HepG2 (cell line): ENCODE measurements around the gene TBCCD1. TPM values are rescaled to one million over a fixed set of nuclear protein-coding genes. Genes with fewer than 3 reads are reported as not detected.

ENCODE experiments used
- ATAC-seq: fragments of 200-7000 bp; cut with Tn5 transposase; 3 replicates; pipeline ENCODE4 v1.9.1; 2020; ENCODE audit warnings: mild to moderate bottlenecking, moderate library complexity
- BruUV-seq: library from RNA; stranded (reverse); fragments of 400-500 nt; replicated peaks from 2 replicates; lab custom pipeline; 2021; lab: Mats Ljungman, UMichigan
- CTCF ChIA-PET: fragments of 300-600 bp; formaldehyde crosslinking; extraction: SDS; loops from one replicate; lab custom pipeline; 2021; ENCODE audit warnings: low total read pairs, inconsistent platforms, low intra/inter-chr PET ratio; lab: Yijun Ruan, JAX
- POLR2A ChIA-PET: fragments of 350-600 bp; sonication (Branson Sonifier 250); formaldehyde crosslinking; loops from one replicate; lab custom pipeline; 2020; ENCODE audit warnings: antibody characterized with exemption, inconsistent platforms; lab: Yijun Ruan, JAX
- DNase-seq: peaks from one replicate; pipeline ENCODE4 v3.0.0-alpha.2; 2015; ENCODE audit warnings: low spot score
- FAIRE-seq: peaks from 3 replicates; lab custom pipeline; 2011; peaks lifted over from hg19 to GRCh38; lab: Jason Lieb, UNC
- H2AFZ ChIP-seq: one replicate; pipeline ENCODE4 v1.6.1; 2011; ENCODE audit warnings: low read length, inconsistent platforms
- H3K27ac ChIP-seq: fragments of 300-600 bp; 3 replicates; pipeline ENCODE4 v1.8.0; 2011; ENCODE audit warnings: mixed run types, mild to moderate bottlenecking, mixed read lengths, low read length, inconsistent platforms; ENCODE audit not compliant: insufficient read depth; ENCODE audit errors: extremely low read length
- H3K27me3 ChIP-seq, 2 experiments: fragments of 200-600 bp in 1 of 2; 2 replicates in 1 of 2; 3 replicates in 1 of 2; pipeline versions ENCODE4 v1.6.0 to v1.8.0; 2011; ENCODE audit warnings: low read length in 2 of 2, mild to moderate bottlenecking in 2 of 2, moderate library complexity in 2 of 2, inconsistent platforms in 1 of 2; ENCODE audit not compliant: insufficient read depth in 2 of 2, control insufficient read depth in 1 of 2
- H3K36me3 ChIP-seq, 2 experiments: fragments of 200-600 bp in 1 of 2; replicated peaks in 1 of 2; 2 replicates in 1 of 2; 3 replicates in 1 of 2; pipeline versions ENCODE4 v1.5.1 to v1.8.0; 2011; ENCODE audit warnings: low read length in 2 of 2, inconsistent platforms in 1 of 2; ENCODE audit not compliant: insufficient read depth in 2 of 2, control insufficient read depth in 1 of 2
- H3K4me1 ChIP-seq: 2 replicates; pipeline ENCODE4 v1.5.1; 2012; ENCODE audit warnings: low read length, inconsistent platforms; ENCODE audit not compliant: insufficient read depth
- H3K4me2 ChIP-seq: 2 replicates; pipeline ENCODE4 v1.6.0; 2011; ENCODE audit warnings: low read depth, low read length, inconsistent platforms
- H3K4me3 ChIP-seq, 3 experiments: fragments of 200-600 bp in 1 of 3; sonication (generic), shearing (Covaris generic) in 1 of 3; replicated peaks in 1 of 3; 2 replicates each; pipeline ENCODE4 v1.5.1; 2011 to 2016; ENCODE audit warnings: low read length in 3 of 3, inconsistent platforms in 2 of 3, low read depth in 2 of 3, mild to moderate bottlenecking in 2 of 3, control low read depth in 1 of 3, mixed read lengths in 1 of 3; ENCODE audit not compliant: insufficient read depth in 1 of 3
- H3K79me2 ChIP-seq: one replicate; pipeline ENCODE4 v1.6.1; 2011; ENCODE audit warnings: low read length, inconsistent platforms; ENCODE audit not compliant: insufficient read depth
- H3K9ac ChIP-seq: 2 replicates; pipeline ENCODE4 v1.6.0; 2011; ENCODE audit warnings: mild to moderate bottlenecking, low read depth, low read length, inconsistent platforms; ENCODE audit not compliant: insufficient read depth
- H3K9me3 ChIP-seq: 2 replicates; pipeline ENCODE4 v1.5.1; 2012; ENCODE audit warnings: mild to moderate bottlenecking, low read length
- H4K20me1 ChIP-seq: 2 replicates; pipeline ENCODE4 v1.6.0; 2011; ENCODE audit warnings: inconsistent platforms, mild to moderate bottlenecking, low read length, moderate library complexity; ENCODE audit not compliant: insufficient read depth
- BCL6 ChIP-seq: IDR thresholded peaks from 2 replicates; pipeline ENCODE4 v1.6.1; 2016; ENCODE audit warnings: missing genetic modification reagents, missing compliant biosample characterization
- CHD4 ChIP-seq: fragments of 200-600 bp; sonication (generic); IDR thresholded peaks from 2 replicates; pipeline ENCODE4 v1.7.0; 2017; ENCODE audit warnings: mild to moderate bottlenecking, low read length, borderline replicate concordance
- HES4 ChIP-seq: sonication (generic); formaldehyde crosslinking; IDR thresholded peaks from 2 replicates; pipeline ENCODE4 v1.9.0; 2021; ENCODE audit warnings: mild to moderate bottlenecking, missing genetic modification reagents, borderline replicate concordance
- HNF4A ChIP-seq: sonication (generic); formaldehyde crosslinking; IDR thresholded peaks from 2 replicates; pipeline ENCODE4 v1.4.0; 2020; ENCODE audit warnings: missing genetic modification reagents
- IRF2 ChIP-seq: IDR thresholded peaks from 2 replicates; pipeline ENCODE4 v1.6.1; 2018; ENCODE audit warnings: missing genetic modification reagents, missing compliant biosample characterization
- KLF16 ChIP-seq, 2 experiments: sonication (generic) in 1 of 2; formaldehyde crosslinking in 1 of 2; IDR thresholded peaks; 2 replicates each; pipeline versions ENCODE4 v1.6.1 to v1.8.0; 2016 to 2023; ENCODE audit warnings: missing genetic modification reagents in 2 of 2, missing compliant biosample characterization in 1 of 2
- MED1 ChIP-seq: sonication (generic); formaldehyde crosslinking; IDR thresholded peaks from 2 replicates; pipeline ENCODE4 v1.4.0; 2020; ENCODE audit warnings: missing genetic modification reagents
- MEIS2 ChIP-seq: sonication (generic); formaldehyde crosslinking; IDR thresholded peaks from 2 replicates; pipeline ENCODE4 v1.9.0; 2021; ENCODE audit warnings: mild to moderate bottlenecking, missing genetic modification reagents
- RBM39 ChIP-seq: fragments of 200-400 bp; formaldehyde crosslinking; IDR thresholded peaks from one replicate; pipeline ENCODE4 v1.6.1; 2018; ENCODE audit warnings: antibody characterized with exemption, mild to moderate bottlenecking, low read depth, low read length; ENCODE audit not compliant: poor library complexity, severe bottlenecking
- TBP ChIP-seq: sonication (generic); formaldehyde crosslinking; IDR thresholded peaks from 2 replicates; pipeline ENCODE4 v1.5.0; 2020; ENCODE audit warnings: missing genetic modification reagents
- TERF1 ChIP-seq: sonication (generic); formaldehyde crosslinking; IDR thresholded peaks from 2 replicates; pipeline ENCODE4 v1.8.0; 2022; ENCODE audit warnings: mild to moderate bottlenecking, missing genetic modification reagents, moderate library complexity
- ZNF280D ChIP-seq: sonication (generic); formaldehyde crosslinking; IDR thresholded peaks from 2 replicates; pipeline ENCODE4 v1.5.1; 2020; ENCODE audit warnings: mild to moderate bottlenecking, missing genetic modification reagents
- ZSCAN21 ChIP-seq: sonication (generic); formaldehyde crosslinking; IDR thresholded peaks from 2 replicates; pipeline ENCODE4 v1.8.0; 2022; ENCODE audit warnings: mild to moderate bottlenecking, missing genetic modification reagents, moderate library complexity, borderline replicate concordance
- WGBS: methylation state at CpG from one replicate; pipeline ENCODE4 v1.1.6; 2017; ENCODE audit warnings: low lambda C conversion rate; 5-methylcytosine and 5-hydroxymethylcytosine counted together
- in situ Hi-C: cut with HindIII; loops from 2 replicates; pipeline ENCODE4 v1.10.0; 2017; ENCODE audit warnings: low pct_unique_long_range_greater_than_20kb; ENCODE audit not compliant: extremely low pct_ligation_motif_present
- intact Hi-C: fragments of 100-400 bp; cut with micrococcal nuclease; formaldehyde crosslinking; loops from one replicate; pipeline ENCODE4 v1.10.0; 2022; ENCODE audit not compliant: unreplicated experiment
- polyA plus RNA-seq, 8 experiments: library from polyadenylated mRNA; depleted of rRNA in 3 of 8; stranded (reverse) in 7 of 8; unstranded in 1 of 8; fragments of >200 nt; fragmentation: Illumina TruSeq in 4 of 8; extraction: Trizol in 4 of 8; gene quantifications; 2 replicates each; pipeline versions ENCODE4 v1.2.1 to v1.2.3, GENCODE V29; 2011 to 2016; ENCODE audit warnings: low read depth in 4 of 8, missing spikeins in 1 of 8, mixed read lengths in 1 of 8; ENCODE audit not compliant: insufficient read depth in 1 of 8
- total RNA-seq, 5 experiments: library from RNA; depleted of rRNA; stranded (reverse); fragments of >200 nt; fragmentation: Illumina TruSeq; extraction: Trizol; gene quantifications; 2 replicates each; pipeline ENCODE4 v1.2.3, GENCODE V29; 2016; ENCODE audit warnings: low read depth in 1 of 5

Gene TBCCD1
- total and polyA plus RNA-seq, 2 of the 13 experiments (the other 11 are each of a cell fraction or from before 2014, with no cell fraction given): 13.6 to 16.2 TPM

GRCh38 chr3:186590580-186591295 is 23.6 kb upstream of the TBCCD1 start (continued):
- TF ChIP-seq TERF1 (CRISPR knock-in tag): no peak
- TF ChIP-seq ZSCAN21: no peak
- TF ChIP-seq IRF2 (CRISPR knock-in tag): 0 out of 2 replicates have a peak, but pooled peaks have one; percentile 16
- TF ChIP-seq MEIS2: no peak
- TF ChIP-seq TBP: no peak
- TF ChIP-seq RBM39: no peak
- no peak for TF ChIP-seq BCL6
- 0 out of 2 replicates have a peak, but pooled peaks have one; percentile 22 for TF ChIP-seq MED1 (CRISPR knock-in tag)

- peaks cover 2 to 12% of the 10 kb centered on the region in 2 experiments; a peak in 4 of 5 replicates for H3K36me3 ChIP-seq
- in situ Hi-C loops (no loop called here), intact Hi-C loops (loop anchor here (1.0 to 2.0 kb wide), 2 partner anchors 25 to 163 kb away; no protein-coding TSS in a partner anchor)
- no peaks in the 10 kb centered on the region for H3K27me3 ChIP-seq
- H4K20me1 ChIP-seq: no peaks in the 10 kb centered on the region
- H2AFZ ChIP-seq: no peak overlapping the region
- no TSS peak for BruUV-seq
- 24% methylated on average over 5 of the region's 5 CpGs for WGBS
- ATAC-seq: peak; percentile 17; the same call in 1 of the 3 replicates
- peak; percentile 69 for DNase-seq
- peak overlapping the region; percentile 66 for H3K27ac ChIP-seq
- FAIRE-seq: peak; percentile 32
- H3K4me2 ChIP-seq: peak overlapping the region; percentile 70
- H3K4me1 ChIP-seq: peaks cover 68% of the 10 kb centered on the region
- H3K79me2 ChIP-seq: no peaks in the 10 kb centered on the region
- H3K9me3 ChIP-seq: no peaks in the 10 kb centered on the region
- ChIA-PET POLR2A (interaction anchor here (0.6 to 24.0 kb wide), 6 partner anchors 20 to 193 kb away, joined by 3 to 854 read pairs (median 12); partner anchors contain the start of genes AHSG, DNAJB11, EIF4A2 and TBCCD1), CTCF (interaction anchor here (2.4 to 2.8 kb wide), 2 partner anchors 25 to 27 kb away, joined by 15 to 20 read pairs; no protein-coding TSS in a partner anchor)
- H3K4me3 ChIP-seq: peak overlapping the region in 1 of 3 experiments; percentile 17; a peak in 3 of 6 replicates
- H3K9ac ChIP-seq: peak overlapping the region; percentile 40; the same call in 1 of the 2 replicates
- TF ChIP-seq HES4: no peak
- TF ChIP-seq CHD4: peak; percentile 93; the same call in 1 of the 2 replicates
- 0 out of 2 replicates have a peak, but pooled peaks have one; percentile 52 for TF ChIP-seq ZNF280D (CRISPR knock-in tag)
- peak; percentile 17; the same call in 1 of the 2 replicates for TF ChIP-seq HNF4A
- no peak for TF ChIP-seq KLF16 (CRISPR knock-in tag; IDR thresholded peaks at IDR 0.05)
These were observed 22.9 kb upstream of the TBCCD1 start for GRCh38 chr3:186589856-186590579.
